SK-N-MC (cell line): Measurements from ENCODE around the gene RIPOR1.

Experiments
- EZH2 ChIP-seq: fragments of 200-600 bp; sonication (generic); IDR thresholded peaks from one replicate; pipeline ENCODE4 v1.6.1; 2017; ENCODE audit warnings: antibody characterized with exemption
- FOXP2 ChIP-seq: optimal IDR thresholded peaks from 2 replicates; pipeline ENCODE3; 2011; ENCODE audit warnings: mild to moderate bottlenecking, moderate library complexity; ENCODE audit not compliant: insufficient read depth; ENCODE audit errors: extremely low read length, control extremely low read depth

GRCh38 chr16:67489401-67490083, 39.1 kb upstream of the RIPOR1 start:
- TF ChIP-seq EZH2 (no peak), FOXP2 (no peak)
